Measurements from ENCODE around the gene SRGAP1.
"Not testable (repeated sequence)": the region's sequence is repeated elsewhere in the genome, so short reads cannot be mapped to it uniquely, and the experiment has no call there.

SRGAP1 gene

DNA sequence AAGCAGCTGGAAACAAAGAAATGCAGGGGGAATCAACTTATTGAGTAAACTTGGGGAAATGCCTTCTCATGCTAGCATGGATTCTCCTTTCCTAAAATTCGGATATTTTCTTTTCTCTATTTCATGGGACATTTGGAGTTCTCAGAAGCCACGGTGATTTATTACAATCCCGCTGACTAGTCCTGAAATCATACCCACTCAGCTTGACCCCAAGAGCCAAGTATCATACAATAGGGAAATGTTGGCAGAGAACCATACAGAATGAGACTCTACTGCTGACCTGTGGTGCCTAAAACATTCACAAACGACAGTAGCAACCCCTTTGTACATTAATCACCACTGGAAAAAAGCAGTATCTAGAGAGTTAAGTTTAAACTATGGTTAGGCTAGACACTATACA, 265.2 kb downstream of the SRGAP1 start:
- H3K27ac ChIP-seq: no peak overlapping the region
- TF ChIP-seq, protein P1, sequence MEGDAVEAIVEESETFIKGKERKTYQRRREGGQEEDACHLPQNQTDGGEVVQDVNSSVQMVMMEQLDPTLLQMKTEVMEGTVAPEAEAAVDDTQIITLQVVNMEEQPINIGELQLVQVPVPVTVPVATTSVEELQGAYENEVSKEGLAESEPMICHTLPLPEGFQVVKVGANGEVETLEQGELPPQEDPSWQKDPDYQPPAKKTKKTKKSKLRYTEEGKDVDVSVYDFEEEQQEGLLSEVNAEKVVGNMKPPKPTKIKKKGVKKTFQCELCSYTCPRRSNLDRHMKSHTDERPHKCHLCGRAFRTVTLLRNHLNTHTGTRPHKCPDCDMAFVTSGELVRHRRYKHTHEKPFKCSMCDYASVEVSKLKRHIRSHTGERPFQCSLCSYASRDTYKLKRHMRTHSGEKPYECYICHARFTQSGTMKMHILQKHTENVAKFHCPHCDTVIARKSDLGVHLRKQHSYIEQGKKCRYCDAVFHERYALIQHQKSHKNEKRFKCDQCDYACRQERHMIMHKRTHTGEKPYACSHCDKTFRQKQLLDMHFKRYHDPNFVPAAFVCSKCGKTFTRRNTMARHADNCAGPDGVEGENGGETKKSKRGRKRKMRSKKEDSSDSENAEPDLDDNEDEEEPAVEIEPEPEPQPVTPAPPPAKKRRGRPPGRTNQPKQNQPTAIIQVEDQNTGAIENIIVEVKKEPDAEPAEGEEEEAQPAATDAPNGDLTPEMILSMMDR (conservative IDR thresholded peaks at IDR 0.05): no peak

DNA sequence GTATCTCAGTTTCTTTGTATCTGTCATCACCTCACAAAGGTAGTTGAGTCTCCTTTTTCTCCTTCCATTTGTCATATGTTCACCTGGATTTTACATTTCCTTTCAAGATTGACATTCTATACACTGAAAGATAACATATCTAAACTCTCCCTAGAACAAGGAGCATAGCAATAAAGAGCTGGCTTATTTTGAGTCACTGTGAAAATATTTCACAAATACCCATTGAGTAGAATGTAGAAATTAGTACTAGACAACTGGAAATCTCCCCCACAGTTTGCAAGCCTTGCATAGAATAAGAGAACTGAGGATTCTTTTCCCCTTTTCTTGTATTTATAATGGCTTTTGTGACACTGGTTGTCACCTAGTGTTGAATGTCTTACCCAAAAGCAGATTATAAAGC, 266.4 kb downstream of the SRGAP1 start:
- H3K27ac ChIP-seq: no peak overlapping the region
- TF ChIP-seq, protein P1 (conservative IDR thresholded peaks at IDR 0.05): no peak

DNA sequence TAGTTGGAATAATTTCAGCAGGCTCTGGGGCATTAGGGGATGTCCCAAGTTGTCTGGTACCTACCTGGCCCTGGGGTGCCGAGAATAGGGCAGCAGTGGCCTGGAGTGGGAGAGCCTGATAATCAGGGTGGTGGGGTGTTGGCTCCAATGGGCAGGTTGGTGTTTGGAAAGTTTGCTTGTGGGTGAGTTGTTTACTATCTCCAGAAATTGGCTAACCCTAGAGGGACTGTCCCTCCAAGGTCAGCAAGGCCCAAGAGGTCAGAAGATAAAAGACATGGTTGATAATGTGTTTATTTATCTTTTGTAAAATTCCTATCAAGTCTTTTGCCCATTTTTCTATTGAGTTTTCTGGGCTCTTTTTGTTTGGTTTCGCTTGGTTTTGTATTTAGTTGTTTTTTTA, 272.5 kb downstream of the SRGAP1 start:
- no peak overlapping the region for H3K27ac ChIP-seq
- TF ChIP-seq, protein P1 (conservative IDR thresholded peaks at IDR 0.05): no peak

DNA sequence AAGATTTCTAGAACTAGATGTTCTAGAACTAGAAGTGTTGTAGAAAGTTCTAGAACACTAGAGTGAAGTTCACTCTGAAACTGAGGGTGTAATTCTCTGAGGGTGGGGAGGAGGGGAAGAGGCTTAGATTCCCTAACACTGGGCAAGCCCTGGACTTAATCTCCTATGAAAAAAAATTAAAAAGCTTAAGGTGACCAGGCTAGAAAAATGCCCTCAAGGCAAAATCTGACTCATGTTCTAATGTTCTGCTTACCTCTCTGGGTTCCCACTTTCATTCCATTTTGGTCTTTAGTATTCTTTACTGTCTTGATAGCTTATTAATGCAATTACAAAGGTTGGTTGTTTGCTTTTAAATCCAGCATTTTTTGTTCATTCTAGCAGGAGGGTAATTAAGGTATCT, 276.1 kb downstream of the SRGAP1 start:
- H3K27ac ChIP-seq: no peak overlapping the region
- TF ChIP-seq, protein P1 (conservative IDR thresholded peaks at IDR 0.05): no peak

DNA sequence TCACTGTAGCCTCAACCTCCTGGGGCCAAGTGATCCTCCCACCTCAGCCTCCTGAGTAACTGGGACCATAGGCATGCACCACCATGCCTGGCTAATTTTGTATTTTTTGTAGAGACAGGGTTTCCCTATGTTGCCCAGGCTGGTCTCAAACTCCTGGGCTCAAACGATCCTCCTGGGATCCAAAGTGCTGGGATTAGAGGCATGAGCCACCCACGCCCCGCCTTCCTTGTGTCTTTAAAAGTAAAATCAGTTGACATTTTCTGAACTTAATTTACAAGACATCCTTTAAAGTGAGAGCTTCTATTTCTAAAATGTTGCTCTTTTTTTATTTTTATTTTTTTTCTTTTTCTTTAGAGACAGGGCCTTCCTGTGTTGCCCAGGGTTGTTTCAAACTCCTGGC, 276.6 kb downstream of the SRGAP1 start:
- not testable (repeated sequence) for H3K27ac ChIP-seq

DNA sequence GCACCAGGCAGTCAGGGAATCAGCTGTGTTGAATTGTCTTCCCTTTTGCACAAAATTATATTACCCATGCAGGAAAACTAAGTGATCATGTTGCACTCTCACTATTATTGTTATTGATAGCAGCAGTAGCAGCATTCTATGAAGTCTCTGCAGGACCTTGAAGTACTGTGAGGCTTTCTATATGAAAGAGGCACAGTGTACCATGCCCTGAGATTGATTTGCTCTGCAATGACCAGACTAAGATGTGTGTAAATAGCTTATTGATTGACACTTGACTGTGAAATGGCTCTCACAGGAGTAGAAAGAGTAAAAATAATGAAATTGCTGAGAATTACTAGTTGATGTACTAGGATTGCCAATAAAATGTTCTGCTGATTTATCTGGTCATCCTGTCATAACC, 277.7 kb downstream of the SRGAP1 start:
- TF ChIP-seq, protein P1 (conservative IDR thresholded peaks at IDR 0.05): no peak
- no peak overlapping the region for H3K27ac ChIP-seq

DNA sequence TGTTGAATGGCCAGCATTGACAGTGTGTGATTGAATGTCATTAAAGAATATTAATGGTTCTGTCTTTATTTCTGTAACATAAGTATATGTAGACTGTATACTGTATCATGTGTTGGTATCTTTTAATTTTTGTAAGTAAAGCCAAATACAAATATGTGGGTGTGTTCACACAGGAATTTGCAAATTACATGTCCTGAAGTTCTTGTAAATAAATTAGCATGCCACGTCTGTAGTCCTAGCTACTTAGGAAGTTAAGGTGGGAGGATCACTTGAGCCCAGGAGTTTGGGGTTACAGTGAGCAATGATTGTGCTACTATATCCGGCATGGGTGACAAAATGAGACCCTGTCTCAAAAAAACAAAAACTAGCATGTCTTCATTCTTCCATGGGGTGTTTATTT, 278.5 kb downstream of the SRGAP1 start:
- TF ChIP-seq, protein P1 (conservative IDR thresholded peaks at IDR 0.05): no peak
- no peak overlapping the region for H3K27ac ChIP-seq

DNA sequence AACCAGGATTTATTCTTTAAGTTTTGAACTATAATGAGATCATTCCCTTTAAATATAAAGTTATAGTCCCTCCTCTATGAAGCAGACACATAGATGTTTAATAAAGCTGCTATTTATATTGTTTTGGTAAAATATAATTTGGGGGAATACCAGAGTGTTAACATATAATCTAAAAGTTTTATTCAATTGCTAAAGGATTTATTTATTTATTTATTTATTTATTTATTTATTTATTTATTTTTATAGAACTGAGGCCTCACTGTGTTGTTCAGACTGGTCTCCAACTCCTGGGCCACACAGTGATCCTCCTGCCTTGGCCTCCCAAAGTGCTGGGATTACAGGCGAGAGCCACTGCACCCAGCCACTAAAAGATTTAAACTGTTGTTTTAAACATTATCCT, 278.9 kb downstream of the SRGAP1 start:
- TF ChIP-seq, protein P1 (conservative IDR thresholded peaks at IDR 0.05): no peak
- no peak overlapping the region for H3K27ac ChIP-seq

All from VCaP (cell line).